Inferior parietal cortex (tissue), 1 donor: ENCODE results near the gene DRC7.

Source experiments
- DNase-seq: peaks from one replicate; pipeline ENCODE4 v3.0.0-alpha.2; 2016; ENCODE audit errors: extremely low spot score

DRC7 gene

GRCh38 chr16:57675741-57676551, 18.7 kb upstream of the DRC7 start:
- no peak for DNase-seq

DNA sequence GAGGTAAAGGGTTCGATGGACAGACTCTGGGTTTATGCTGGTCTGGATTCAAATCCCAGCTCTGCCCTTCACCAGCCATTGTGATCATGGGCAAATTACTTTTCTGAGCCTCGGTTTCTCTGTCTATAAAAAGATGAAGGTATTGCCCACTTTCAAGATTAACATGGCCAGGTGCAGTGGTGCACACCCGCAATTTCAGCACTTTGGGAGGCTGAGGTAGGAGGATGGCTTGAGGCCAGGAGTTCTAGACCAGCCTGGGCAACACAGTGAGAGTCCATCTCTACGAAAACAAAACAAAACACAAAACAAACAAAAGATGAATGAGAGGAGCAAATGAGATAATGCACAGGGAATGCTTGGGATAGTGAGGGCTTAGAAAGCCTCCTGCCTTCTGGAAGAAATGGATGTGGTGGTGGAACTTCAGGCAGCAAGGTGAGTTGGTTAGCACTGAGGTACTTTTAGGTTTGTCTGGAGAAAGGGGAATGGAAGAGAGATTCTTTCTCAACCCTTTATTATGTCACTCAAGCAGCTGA, 18.0 kb upstream of the DRC7 start:
- DNase-seq: no peak

- DNase-seq: no peak
These were observed 16.8 kb upstream of the DRC7 start for GRCh38 chr16:57677622-57678369.

DNA sequence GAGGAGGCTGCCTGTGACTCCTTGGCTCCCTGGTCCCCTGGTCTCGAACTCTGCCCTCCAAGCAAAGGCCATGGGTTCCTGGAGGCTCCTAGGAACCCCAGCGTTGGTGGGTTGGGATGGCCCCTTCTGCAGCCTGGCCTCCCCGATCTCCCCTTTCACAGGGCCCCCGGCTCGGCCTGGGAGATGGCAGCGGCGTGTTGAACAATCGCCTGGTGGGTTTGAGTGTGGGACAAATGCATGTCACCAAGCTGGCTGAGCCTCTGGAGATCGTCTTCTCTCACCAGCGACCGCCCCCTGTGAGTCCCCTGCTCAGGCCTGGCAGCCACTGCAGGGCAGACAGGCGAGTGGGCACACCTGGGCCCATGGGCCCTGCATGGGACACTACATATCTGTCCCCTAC, 15.6 kb upstream of the DRC7 start:
- no peak for DNase-seq

- no peak for DNase-seq
These were observed 14.7 kb upstream of the DRC7 start for GRCh38 chr16:57679767-57680482.

GRCh38 chr16:57680842-57681375, 13.7 kb upstream of the DRC7 start:
- DNase-seq: no peak

- DNase-seq: no peak
These were observed 12.5 kb upstream of the DRC7 start for GRCh38 chr16:57681950-57682728.

- no peak for DNase-seq
These were observed 11.6 kb upstream of the DRC7 start for GRCh38 chr16:57682809-57683635.

- DNase-seq: no peak
These were observed 10.7 kb upstream of the DRC7 start for GRCh38 chr16:57683636-57684545.

DNA sequence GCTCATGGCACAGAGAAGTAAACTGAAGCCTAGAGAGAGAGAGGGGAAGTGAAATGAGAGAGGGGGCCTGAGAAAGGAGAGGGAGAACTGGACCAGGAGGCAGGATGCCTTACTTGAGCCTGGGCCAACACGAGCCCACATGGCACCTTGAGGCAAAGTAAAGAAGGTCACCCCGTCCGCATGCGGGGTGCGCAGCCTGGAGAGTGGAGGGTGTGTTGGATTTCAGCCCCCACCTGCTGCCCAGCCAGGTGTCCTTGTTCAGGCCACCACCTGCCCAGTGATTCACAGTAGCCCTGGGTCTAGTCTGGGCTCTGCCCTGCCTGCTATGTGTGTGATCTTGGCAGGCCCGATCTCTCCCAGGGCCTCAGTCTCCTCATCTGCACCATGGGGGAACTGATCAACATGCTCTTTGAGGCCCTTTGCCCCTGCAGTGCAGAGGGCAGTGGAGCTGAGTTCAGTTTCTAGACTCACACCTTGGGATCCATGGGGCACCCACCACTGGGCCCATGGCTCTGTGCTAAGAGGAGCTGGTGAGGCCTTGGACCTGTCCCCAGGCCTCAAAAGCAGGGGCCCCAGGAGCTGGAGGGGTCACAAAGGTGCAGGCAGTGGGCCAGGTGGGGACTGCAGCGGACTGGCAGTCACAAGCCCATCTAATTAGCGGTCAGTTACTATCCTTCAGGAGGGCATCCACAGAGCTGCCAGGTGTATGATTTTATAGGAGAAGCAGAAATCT, 9.8 kb upstream of the DRC7 start:
- DNase-seq: no peak

DNA sequence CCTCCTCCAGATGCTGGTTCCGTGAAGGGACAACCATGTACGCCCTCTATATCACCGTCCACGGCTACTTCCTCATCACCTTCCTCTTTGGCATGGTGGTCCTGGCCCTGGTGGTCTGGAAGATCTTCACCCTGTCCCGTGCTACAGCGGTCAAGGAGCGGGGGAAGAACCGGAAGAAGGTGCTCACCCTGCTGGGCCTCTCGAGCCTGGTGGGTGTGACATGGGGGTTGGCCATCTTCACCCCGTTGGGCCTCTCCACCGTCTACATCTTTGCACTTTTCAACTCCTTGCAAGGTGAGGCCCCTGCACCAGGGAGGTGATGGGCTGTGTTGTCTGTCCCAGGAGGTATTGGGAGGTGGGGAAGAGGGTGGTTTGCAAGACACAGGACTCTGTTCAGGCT, 9.0 kb upstream of the DRC7 start:
- DNase-seq: no peak

GRCh38 chr16:57686577-57686976, 8.0 kb upstream of the DRC7 start:
- DNase-seq: no peak

GRCh38 chr16:57687363-57687929, 7.2 kb upstream of the DRC7 start:
- DNase-seq: no peak

DNA sequence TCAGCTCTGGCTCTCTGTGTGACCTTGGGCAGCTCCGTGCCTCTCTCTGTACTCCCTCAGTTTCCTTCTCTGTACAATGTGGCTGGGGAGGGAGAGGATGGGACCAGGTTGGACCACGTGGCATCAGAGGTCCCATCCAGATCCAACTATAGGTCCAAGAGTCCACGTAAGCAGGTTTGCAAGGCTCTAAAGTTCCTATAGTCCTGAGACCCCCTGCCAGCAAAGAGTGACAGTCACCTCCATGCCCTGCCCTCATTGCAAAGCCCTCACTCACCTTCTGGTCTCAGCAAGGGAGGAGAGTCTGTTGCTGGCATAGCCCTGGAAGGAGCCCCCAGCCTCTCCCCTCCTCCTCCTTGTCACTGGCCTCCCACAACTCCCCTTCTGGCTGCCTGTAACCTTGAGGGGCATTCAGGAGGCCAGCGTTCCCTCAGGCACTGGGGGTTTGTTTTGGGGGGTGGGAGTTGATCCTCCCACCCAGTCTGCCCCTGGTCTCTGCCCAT, 6.1 kb upstream of the DRC7 start:
- no peak for DNase-seq

- DNase-seq: no peak
These were observed 5.4 kb upstream of the DRC7 start for GRCh38 chr16:57688987-57689761.

DNA sequence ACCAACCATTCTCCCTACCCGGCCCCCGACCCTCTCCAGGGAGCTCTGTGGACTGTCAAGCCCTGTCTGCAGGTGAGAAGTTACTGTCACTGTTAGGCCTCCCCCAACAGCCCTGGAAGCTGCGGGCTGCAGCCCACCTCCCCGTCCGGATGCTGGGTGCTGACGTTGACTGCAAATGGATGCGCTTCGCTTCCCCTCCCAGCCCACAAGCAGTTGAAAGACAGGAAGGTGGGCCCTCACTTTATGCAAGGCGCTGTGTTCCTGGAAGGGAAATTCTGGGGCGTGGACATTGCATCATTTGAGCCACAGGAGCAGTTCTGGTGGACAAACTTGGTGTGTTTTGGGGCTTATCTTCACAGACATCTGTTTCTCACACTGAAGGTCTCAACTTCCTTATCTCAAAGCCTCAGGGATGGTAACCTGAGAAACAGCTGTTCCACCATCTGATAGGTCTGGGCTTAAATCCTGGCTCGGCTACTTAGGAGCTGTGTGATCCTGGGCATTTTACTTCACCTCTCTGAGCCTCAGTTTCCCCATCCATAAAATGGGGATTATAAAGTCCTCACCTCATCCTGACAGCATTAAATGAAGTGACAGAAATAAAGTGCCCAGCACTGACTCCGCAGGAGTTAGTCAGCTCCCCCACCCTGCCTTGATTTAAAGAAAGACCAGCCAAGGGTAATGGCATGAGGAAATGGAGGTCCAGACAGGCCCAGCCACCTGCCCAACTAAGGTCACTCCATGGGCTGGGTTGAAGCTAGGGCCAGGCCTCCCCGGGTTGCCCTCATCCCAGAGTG, 4.6 kb upstream of the DRC7 start:
- peak; percentile 33 for DNase-seq
